K562 (cell line): ENCODE measurements around the gene ENG. TPM values are rescaled to one million over a fixed set of nuclear protein-coding genes. Genes with fewer than 3 reads are reported as not detected.

Experiments used
- ARID4B ChIP-seq: sonication (generic); formaldehyde crosslinking; IDR thresholded peaks from 2 replicates; pipeline ENCODE4 v1.8.0; 2022; ENCODE audit warnings: mild to moderate bottlenecking, missing genetic modification reagents
- DEAF1 ChIP-seq: fragments of 450-650 bp; formaldehyde crosslinking; IDR thresholded peaks from 2 replicates; pipeline ENCODE4 v1.4.0; 2020; ENCODE audit warnings: mild to moderate bottlenecking, moderate library complexity
- MLLT1 ChIP-seq, 2 experiments: fragments of 450-650 bp; IDR thresholded peaks; 2 replicates each; pipeline ENCODE4 v1.6.1; 2016
- POLR2H ChIP-seq: IDR thresholded peaks from 2 replicates; pipeline ENCODE4 v1.6.1; 2016; ENCODE audit warnings: missing genetic modification characterization, low read depth, mild to moderate bottlenecking, control low read depth, missing compliant biosample characterization, moderate library complexity
- SMAD1 ChIP-seq: fragments of 150-350 bp; IDR thresholded peaks from 2 replicates; pipeline ENCODE4 v1.6.1; 2014; ENCODE audit warnings: low read length, low read depth; ENCODE audit not compliant: partially characterized antibody
- ZBTB12 ChIP-seq: fragments of 250-450 bp; sonication (Bioruptor Pico); IDR thresholded peaks from 2 replicates; pipeline ENCODE4 v1.4.0; 2020
- ZNF263 ChIP-seq: sonication (generic); formaldehyde crosslinking; IDR thresholded peaks from 2 replicates; pipeline ENCODE4 v1.8.0; 2022; ENCODE audit warnings: mild to moderate bottlenecking, missing genetic modification reagents, borderline replicate concordance
- ZNF740 ChIP-seq, 3 experiments: fragments of 200-800 bp in 1 of 3; sonication (Bioruptor generic) in 1 of 3; sonication (generic) in 1 of 3; formaldehyde crosslinking in 1 of 3; IDR thresholded peaks; 2 replicates each; pipeline versions ENCODE4 v1.6.1 to v1.8.0; 2016 to 2022; ENCODE audit warnings: mild to moderate bottlenecking in 2 of 3, missing compliant biosample characterization in 2 of 3, missing genetic modification characterization in 2 of 3, missing genetic modification reagents in 1 of 3
- polyA plus RNA-seq, 8 experiments: library from polyadenylated mRNA; depleted of rRNA in 4 of 8; stranded (reverse) in 5 of 8; unstranded in 3 of 8; fragments of >200 nt; fragmentation: Nextera tagmentation in 2 of 8; fragmentation: Illumina TruSeq in 1 of 8; extraction: Ambion mirVana in 2 of 8; extraction: Trizol in 1 of 8; gene quantifications; 2 replicates each; pipeline versions ENCODE4 v1.2.1 to v1.2.3, GENCODE V29; 2011 to 2014; ENCODE audit warnings: inconsistent platforms in 1 of 8, missing spikeins in 1 of 8
- total RNA-seq, 7 experiments: library from RNA; depleted of rRNA in 6 of 7; stranded (reverse); fragments of >200 nt in 6 of 7; fragmentation: Illumina TruSeq in 2 of 7; extraction: Trizol in 2 of 7; gene quantifications; 2 replicates each; pipeline versions ENCODE4 v1.2.1 to v1.2.3, GENCODE V29; 2011 to 2021; ENCODE audit warnings: low replicate concordance in 1 of 7

ENG gene
- total and polyA plus RNA-seq, 9 of the 15 experiments (the other 6 are each of a cell fraction or from before 2014, with no cell fraction given) = 0.04 to 0.40 (median 0.14) TPM; not detected in 1

GRCh38 chr9:127869310-127870152, 15.1 kb upstream of the ENG start (continued):
- 0 out of 2 replicates have a peak, but pooled peaks have one; percentile 27 for TF ChIP-seq ZNF740 (CRISPR knock-in tag; IDR thresholded peaks at IDR 0.05)
- no peak for TF ChIP-seq ZNF740 (tag; IDR thresholded peaks at IDR 0.05)
- peak in 1 of 2 experiments; percentile 43; a peak in 1 of 4 replicates for TF ChIP-seq MLLT1 (IDR thresholded peaks at IDR 0.05)
- peak; percentile 36; the same call in 1 of the 2 replicates for TF ChIP-seq ZNF263 (CRISPR knock-in tag)
- TF ChIP-seq ZBTB12 (CRISPR knock-in tag) = no peak
- no peak for TF ChIP-seq POLR2H (tag)
- peak; percentile 95 for TF ChIP-seq DEAF1 (CRISPR knock-in tag)
- TF ChIP-seq ARID4B (CRISPR knock-in tag) = peak; percentile 65; the same call in 1 of the 2 replicates
- TF ChIP-seq SMAD1 = no peak
